HepG2 (cell line): Measurements from ENCODE around the gene MAFF. TPM values are rescaled to one million over a fixed set of nuclear protein-coding genes. Genes with fewer than 3 reads are reported as not detected.

Source experiments
- CEBPZ ChIP-seq: IDR thresholded peaks from 2 replicates; pipeline ENCODE4 v1.6.1; 2012; ENCODE audit warnings: low read length, improper control_type of control experiment
- ELF3 ChIP-seq: IDR thresholded peaks from 2 replicates; pipeline ENCODE4 v1.6.1; 2016; ENCODE audit warnings: missing genetic modification reagents, missing compliant biosample characterization
- HINFP ChIP-seq: sonication (generic); formaldehyde crosslinking; IDR thresholded peaks from 2 replicates; pipeline ENCODE4 v1.4.0; 2020; ENCODE audit warnings: low read depth, mild to moderate bottlenecking, missing genetic modification reagents
- KAT7 ChIP-seq: IDR thresholded peaks from 2 replicates; pipeline ENCODE4 v1.6.1; 2018; ENCODE audit warnings: borderline replicate concordance, missing compliant biosample characterization
- PHF5A ChIP-seq: IDR thresholded peaks from one replicate; pipeline ENCODE4 v1.6.1; 2018; ENCODE audit warnings: low read depth, missing genetic modification reagents; ENCODE audit not compliant: unreplicated experiment
- RBM22 ChIP-seq: fragments of 200-400 bp; formaldehyde crosslinking; optimal IDR thresholded peaks from 2 replicates; pipeline ENCODE3; 2017; ENCODE audit warnings: mild to moderate bottlenecking, low read length, moderate library complexity
- RNF219 ChIP-seq: sonication (generic); formaldehyde crosslinking; IDR thresholded peaks from 2 replicates; pipeline ENCODE4 v1.5.0; 2020; ENCODE audit warnings: mild to moderate bottlenecking, missing genetic modification reagents
- SALL1 ChIP-seq: sonication (generic); formaldehyde crosslinking; IDR thresholded peaks from 2 replicates; pipeline ENCODE4 v1.8.0; 2022; ENCODE audit warnings: mild to moderate bottlenecking, missing genetic modification reagents
- TERF1 ChIP-seq: sonication (generic); formaldehyde crosslinking; IDR thresholded peaks from 2 replicates; pipeline ENCODE4 v1.8.0; 2022; ENCODE audit warnings: mild to moderate bottlenecking, missing genetic modification reagents, moderate library complexity
- TIGD3 ChIP-seq: sonication (generic); formaldehyde crosslinking; IDR thresholded peaks from 2 replicates; pipeline ENCODE4 v1.5.1; 2020; ENCODE audit warnings: mild to moderate bottlenecking, missing genetic modification reagents, borderline replicate concordance
- ZBTB1 ChIP-seq: sonication (generic); formaldehyde crosslinking; IDR thresholded peaks from 2 replicates; pipeline ENCODE4 v1.4.0; 2020; ENCODE audit warnings: missing genetic modification reagents, borderline replicate concordance
- ZNF235 ChIP-seq: sonication (generic); formaldehyde crosslinking; IDR thresholded peaks from 2 replicates; pipeline ENCODE4 v1.8.1; 2023; ENCODE audit warnings: mild to moderate bottlenecking, missing genetic modification reagents, borderline replicate concordance
- ZNF251 ChIP-seq: sonication (generic); formaldehyde crosslinking; IDR thresholded peaks from 2 replicates; pipeline ENCODE4 v1.9.0; 2021; ENCODE audit warnings: mild to moderate bottlenecking, missing genetic modification reagents
- ZNF362 ChIP-seq: sonication (generic); formaldehyde crosslinking; IDR thresholded peaks from 2 replicates; pipeline ENCODE4 v1.4.0; 2020; ENCODE audit warnings: missing genetic modification reagents, mild to moderate bottlenecking, borderline replicate concordance
- ZNF674 ChIP-seq: sonication (generic); formaldehyde crosslinking; IDR thresholded peaks from 2 replicates; pipeline ENCODE4 v1.5.0; 2020; ENCODE audit warnings: low read depth, mild to moderate bottlenecking, missing genetic modification reagents
- ZSCAN20 ChIP-seq: sonication (generic); formaldehyde crosslinking; IDR thresholded peaks from 2 replicates; pipeline ENCODE4 v1.4.0; 2020; ENCODE audit warnings: missing genetic modification reagents, mild to moderate bottlenecking, borderline replicate concordance
- ZSCAN22 ChIP-seq: sonication (generic); formaldehyde crosslinking; IDR thresholded peaks from 2 replicates; pipeline ENCODE4 v1.4.0; 2020; ENCODE audit warnings: mild to moderate bottlenecking, missing genetic modification reagents
- ZSCAN25 ChIP-seq: sonication (generic); formaldehyde crosslinking; IDR thresholded peaks from 2 replicates; pipeline ENCODE4 v1.8.0; 2022; ENCODE audit warnings: mild to moderate bottlenecking, missing genetic modification reagents
- polyA plus RNA-seq, 8 experiments: library from polyadenylated mRNA; depleted of rRNA in 3 of 8; stranded (reverse) in 7 of 8; unstranded in 1 of 8; fragments of >200 nt; fragmentation: Illumina TruSeq in 4 of 8; extraction: Trizol in 4 of 8; gene quantifications; 2 replicates each; pipeline versions ENCODE4 v1.2.1 to v1.2.3, GENCODE V29; 2011 to 2016; ENCODE audit warnings: low read depth in 4 of 8, missing spikeins in 1 of 8, mixed read lengths in 1 of 8; ENCODE audit not compliant: insufficient read depth in 1 of 8
- total RNA-seq, 5 experiments: library from RNA; depleted of rRNA; stranded (reverse); fragments of >200 nt; fragmentation: Illumina TruSeq; extraction: Trizol; gene quantifications; 2 replicates each; pipeline ENCODE4 v1.2.3, GENCODE V29; 2016; ENCODE audit warnings: low read depth in 1 of 5

Gene MAFF
- total and polyA plus RNA-seq, 2 of the 13 experiments (the other 11 are each of a cell fraction or from before 2014, with no cell fraction given) = 5.4 to 14.3 TPM

- TF ChIP-seq ZNF362 (peak; percentile 89), RNF219 (CRISPR knock-in tag) (no peak), ZNF251 (CRISPR knock-in tag) (no peak), ZSCAN25 (CRISPR knock-in tag) (no peak), ZNF235 (CRISPR knock-in tag) (no peak), ZSCAN20 (CRISPR knock-in tag) (no peak), ZNF674 (CRISPR knock-in tag) (no peak), KAT7 (CRISPR knock-in tag) (no peak), ZSCAN22 (CRISPR knock-in tag) (no peak), ZBTB1 (no peak), ELF3 (CRISPR knock-in tag) (0 out of 2 replicates have a peak, but pooled peaks have one; percentile 24), TERF1 (no peak), CEBPZ (no peak), PHF5A (CRISPR knock-in tag) (no peak), TIGD3 (no peak), RBM22 (no peak), SALL1 (peak; percentile 34; the same call in 1 of the 2 replicates), HINFP (CRISPR knock-in tag) (no peak)
Observed at GRCh38 chr22:38243007-38243765, 41.4 kb downstream of the MAFF start (continued).
